Brain microvascular endothelial cell (primary cell): ENCODE measurements around the gene WDR90.
"Not testable (repeated sequence)": the region's sequence is repeated elsewhere in the genome, so short reads cannot be mapped to it uniquely, and the experiment has no call there.

Experiments used
- DNase-seq: peaks from one replicate; pipeline ENCODE4 v3.0.0-alpha.2; 2020
- H3K27ac ChIP-seq: fragments of 250-450 bp; sonication (Bioruptor Pico); 2 replicates; pipeline ENCODE4 v1.5.1; 2020; ENCODE audit warnings: mild to moderate bottlenecking, moderate library complexity
- H3K27me3 ChIP-seq: fragments of 250-450 bp; sonication (Bioruptor Pico); replicated peaks from 2 replicates; pipeline ENCODE4 v1.5.1; 2020; ENCODE audit warnings: mild to moderate bottlenecking
- H3K36me3 ChIP-seq: fragments of 250-450 bp; sonication (Bioruptor Pico); replicated peaks from 2 replicates; pipeline ENCODE4 v1.5.1; 2020; ENCODE audit warnings: mild to moderate bottlenecking
- H3K4me3 ChIP-seq: 2 replicates; pipeline ENCODE4 v1.5.1; 2011; ENCODE audit warnings: low read depth, mild to moderate bottlenecking, control low read depth, low read length, moderate library complexity
- in situ Hi-C: cut with HindIII; loops from 2 replicates; pipeline ENCODE4 v1.10.0; 2017; ENCODE audit warnings: low sequenced_read_pairs, low pct_ligation_motif_present
- TF ChIP-seq, protein P1 (sequence below): IDR thresholded peaks from 2 replicates; pipeline ENCODE4 v1.5.1; 2011; ENCODE audit warnings: low read depth, mild to moderate bottlenecking, moderate library complexity, low read length, control low read depth, inconsistent platforms; ENCODE audit errors: missing control alignments

WDR90 gene

GRCh38 chr16:689175-689897 lies 40.2 kb downstream of the WDR90 start:
- H3K27me3 ChIP-seq: peaks cover 13% of the 10 kb centered on the region
- in situ Hi-C loops: no loop called here
- peak overlapping the region; percentile 67 for H3K27ac ChIP-seq
- TF ChIP-seq, protein P1, sequence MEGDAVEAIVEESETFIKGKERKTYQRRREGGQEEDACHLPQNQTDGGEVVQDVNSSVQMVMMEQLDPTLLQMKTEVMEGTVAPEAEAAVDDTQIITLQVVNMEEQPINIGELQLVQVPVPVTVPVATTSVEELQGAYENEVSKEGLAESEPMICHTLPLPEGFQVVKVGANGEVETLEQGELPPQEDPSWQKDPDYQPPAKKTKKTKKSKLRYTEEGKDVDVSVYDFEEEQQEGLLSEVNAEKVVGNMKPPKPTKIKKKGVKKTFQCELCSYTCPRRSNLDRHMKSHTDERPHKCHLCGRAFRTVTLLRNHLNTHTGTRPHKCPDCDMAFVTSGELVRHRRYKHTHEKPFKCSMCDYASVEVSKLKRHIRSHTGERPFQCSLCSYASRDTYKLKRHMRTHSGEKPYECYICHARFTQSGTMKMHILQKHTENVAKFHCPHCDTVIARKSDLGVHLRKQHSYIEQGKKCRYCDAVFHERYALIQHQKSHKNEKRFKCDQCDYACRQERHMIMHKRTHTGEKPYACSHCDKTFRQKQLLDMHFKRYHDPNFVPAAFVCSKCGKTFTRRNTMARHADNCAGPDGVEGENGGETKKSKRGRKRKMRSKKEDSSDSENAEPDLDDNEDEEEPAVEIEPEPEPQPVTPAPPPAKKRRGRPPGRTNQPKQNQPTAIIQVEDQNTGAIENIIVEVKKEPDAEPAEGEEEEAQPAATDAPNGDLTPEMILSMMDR: no peak
- peaks cover 5% of the 10 kb centered on the region for H3K36me3 ChIP-seq
- H3K4me3 ChIP-seq: peak overlapping the region; percentile 82
- DNase-seq: no peak

DNA sequence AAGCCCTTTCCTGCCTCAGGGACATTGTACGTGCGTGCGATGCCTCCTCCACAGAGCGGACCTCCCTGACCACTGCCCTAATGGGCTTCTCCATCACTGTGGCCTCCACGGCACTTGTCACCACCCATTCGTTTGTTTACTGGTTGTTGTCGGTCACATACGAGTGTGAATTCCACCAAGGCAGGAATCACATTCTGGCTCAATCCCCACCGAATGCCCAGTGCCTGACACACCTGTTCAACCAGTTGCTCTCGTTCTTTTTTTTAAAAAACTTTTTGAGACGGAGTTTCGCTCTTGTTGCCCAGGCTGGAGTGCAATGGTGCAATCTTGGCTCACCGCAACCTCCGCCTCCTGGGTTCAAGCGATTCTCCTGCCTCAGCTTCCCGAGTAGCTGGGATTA lies 42.1 kb downstream of the WDR90 start:
- H3K4me3 ChIP-seq, H3K36me3 ChIP-seq, H3K27ac ChIP-seq, in situ Hi-C loops, DNase-seq: not testable (repeated sequence)
- H3K27me3 ChIP-seq: peaks cover 30% of the 10 kb centered on the region

DNA sequence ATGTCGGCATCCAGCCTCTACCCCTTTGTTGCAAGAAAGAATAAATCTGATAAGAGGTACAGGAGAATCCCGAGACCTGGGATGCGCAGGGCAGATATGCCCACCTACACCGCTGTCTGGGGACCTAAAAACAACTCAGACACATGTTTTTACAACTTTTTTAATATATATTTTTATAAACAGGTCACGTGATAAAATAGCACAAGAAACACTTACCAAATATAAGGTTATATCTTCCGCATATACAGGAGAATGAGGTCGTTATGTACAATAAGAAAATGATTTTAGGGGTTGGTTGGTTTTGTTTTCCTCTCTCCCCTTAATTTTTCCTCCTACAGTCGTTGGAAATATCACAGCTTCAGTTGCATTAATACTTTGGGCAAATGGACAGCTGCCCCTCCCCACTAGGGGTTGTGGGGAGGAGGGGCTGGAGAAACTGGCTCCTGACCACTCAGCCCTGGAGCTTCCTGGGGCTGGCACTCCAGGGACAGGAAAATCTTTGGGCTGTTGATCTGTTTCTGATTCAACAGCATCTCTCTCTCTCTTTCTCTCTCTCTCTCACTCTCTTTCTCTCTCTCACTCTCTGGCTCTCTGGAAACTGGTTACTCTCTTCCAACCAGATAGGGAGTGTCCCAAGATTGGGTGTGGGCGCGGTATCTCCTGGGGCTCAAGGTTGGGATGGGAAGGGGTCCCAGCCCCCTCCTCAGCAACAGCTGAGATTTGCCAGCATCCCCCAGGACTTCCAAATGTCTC lies 43.4 kb downstream of the WDR90 start:
- H3K36me3 ChIP-seq: no peaks in the 10 kb centered on the region
- TF ChIP-seq, protein P1: no peak
- peaks cover 31% of the 10 kb centered on the region for H3K27me3 ChIP-seq
- DNase-seq: no peak
- in situ Hi-C loops: no loop called here
- no peak overlapping the region for H3K27ac ChIP-seq
- H3K4me3 ChIP-seq: no peak overlapping the region

DNA sequence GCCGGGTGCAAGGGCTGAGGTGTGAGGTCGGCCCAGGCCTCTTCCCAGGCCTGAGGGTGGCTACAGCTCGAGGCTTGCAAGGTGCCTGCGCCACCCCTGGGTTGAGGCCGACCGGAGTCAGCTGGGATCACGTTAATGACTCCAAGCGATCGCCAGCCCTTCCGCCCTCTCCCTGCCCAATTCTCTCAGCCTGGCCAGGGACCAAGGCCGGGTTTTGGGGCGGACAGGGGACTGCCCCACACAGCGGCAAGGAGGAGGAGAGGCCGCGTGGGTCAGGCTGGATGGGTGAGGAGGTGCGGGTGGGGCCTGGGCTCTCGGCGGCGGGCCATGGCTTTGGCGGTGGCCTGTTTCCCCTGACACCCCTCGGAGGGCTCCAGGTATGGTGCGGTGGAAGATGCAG lies 44.2 kb downstream of the WDR90 start:
- in situ Hi-C loops: no loop called here
- DNase-seq: no peak
- Histone ChIP-seq H3K36me3 (no peaks in the 10 kb centered on the region), H3K4me3 (no peak overlapping the region), H3K27ac (no peak overlapping the region), H3K27me3 (peaks cover 31% of the 10 kb centered on the region)
- TF ChIP-seq, protein P1: no peak

DNA sequence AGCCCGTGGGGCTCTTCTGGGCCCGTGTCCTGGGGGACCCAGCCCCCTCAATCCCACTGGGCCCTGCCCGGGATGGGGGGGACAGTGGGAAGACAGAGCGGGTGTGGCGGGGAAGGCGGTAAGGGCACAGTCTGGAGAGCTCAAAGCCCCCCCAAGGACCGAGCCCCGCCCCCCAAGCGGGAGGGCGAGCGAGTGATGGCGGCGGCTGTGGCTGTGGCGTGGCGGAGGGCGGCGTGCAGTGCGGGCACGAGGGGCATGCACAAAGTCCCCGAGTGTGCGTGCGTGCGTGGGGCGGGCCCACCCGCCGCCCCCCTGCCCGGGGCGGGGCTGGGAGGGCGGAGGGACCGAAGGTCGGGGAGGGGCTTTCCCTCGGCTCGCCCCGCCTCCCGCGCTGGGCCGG lies 44.6 kb downstream of the WDR90 start:
- TF ChIP-seq, protein P1: no peak
- DNase-seq: no peak
- in situ Hi-C loops: no loop called here
- no peak overlapping the region for H3K27ac ChIP-seq
- H3K36me3 ChIP-seq: no peaks in the 10 kb centered on the region
- H3K27me3 ChIP-seq: peaks cover 31% of the 10 kb centered on the region
- no peak overlapping the region for H3K4me3 ChIP-seq

DNA sequence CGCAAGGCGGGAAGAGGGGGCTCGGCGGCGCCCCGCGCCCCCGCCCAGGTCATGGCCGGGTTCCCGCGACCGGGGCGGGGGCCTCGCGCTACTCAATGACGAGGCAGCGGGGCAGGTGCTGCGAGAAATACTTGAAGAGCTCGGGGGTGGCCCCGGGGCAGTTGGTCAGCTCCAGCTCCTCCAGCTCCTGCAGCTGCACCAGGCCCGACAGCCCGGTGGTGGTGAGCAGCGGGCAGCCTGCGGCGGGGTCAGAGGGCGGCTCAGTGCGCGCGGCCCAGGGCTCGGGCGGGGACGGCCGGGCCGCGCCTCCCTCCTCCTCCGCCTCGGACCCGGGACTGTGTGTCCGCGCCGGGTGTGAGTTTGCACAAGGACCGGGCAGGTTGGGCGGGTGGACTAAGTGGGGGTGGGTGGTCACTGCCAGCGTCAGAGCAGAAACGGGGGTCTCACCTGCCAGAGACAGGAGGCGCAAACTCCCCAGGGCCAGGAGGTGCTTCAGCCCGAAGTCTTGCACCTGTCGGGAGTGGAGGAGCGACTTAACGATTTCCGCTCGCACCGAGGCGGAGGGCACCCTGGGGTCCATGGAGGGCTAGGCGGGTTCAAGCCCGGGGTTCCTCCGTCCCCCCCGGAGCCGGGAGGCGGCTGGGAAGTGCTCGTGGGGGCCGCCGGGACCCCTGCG lies 45.2 kb downstream of the WDR90 start:
- TF ChIP-seq, protein P1: no peak
- DNase-seq: no peak
- H3K27me3 ChIP-seq: peaks cover 31% of the 10 kb centered on the region
- in situ Hi-C loops: no loop called here
- no peak overlapping the region for H3K4me3 ChIP-seq
- H3K27ac ChIP-seq: no peak overlapping the region
- H3K36me3 ChIP-seq: no peaks in the 10 kb centered on the region
